Endothelial cell of umbilical vein (primary cell): ENCODE data around the gene SEMA4C. TPM values are rescaled to one million over a fixed set of nuclear protein-coding genes. Genes with fewer than 3 reads are reported as not detected.

ENCODE experiments used
- BruUV-seq: library from RNA; stranded (reverse); fragments of 400-500 nt; replicated peaks from 2 replicates; lab custom pipeline; 2021; lab: Mats Ljungman, UMichigan
- CTCF ChIA-PET: fragments of 300-600, 350-600 bp; sonication (Branson Sonifier 250); formaldehyde crosslinking; loops from one replicate; lab custom pipeline; 2021; ENCODE audit warnings: antibody characterized with exemption, inconsistent platforms; lab: Charles Lee
- POLR2A ChIA-PET: fragments of 300-600, 350-600 bp; sonication (Branson Sonifier 250); formaldehyde crosslinking; loops from one replicate; lab custom pipeline; 2021; ENCODE audit warnings: antibody characterized with exemption, inconsistent platforms; lab: Charles Lee
- DNase-seq: peaks from one replicate; pipeline ENCODE4 v3.0.0-alpha.2; 2011; ENCODE audit warnings: low read depth, low spot score
- FAIRE-seq: peaks from 2 replicates; lab custom pipeline; 2011; peaks lifted over from hg19 to GRCh38; lab: Jason Lieb, UNC
- H2AFZ ChIP-seq: 2 replicates; pipeline ENCODE4 v1.6.0; 2012; ENCODE audit warnings: low read depth, low read length, control low read depth, inconsistent platforms
- H3K27ac ChIP-seq: 2 replicates; pipeline ENCODE4 v1.5.1; 2011; ENCODE audit warnings: low read depth, mild to moderate bottlenecking, control low read depth, low read length, moderate library complexity; ENCODE audit not compliant: insufficient read depth
- H3K27me3 ChIP-seq, 2 experiments: 2 replicates each; pipeline versions ENCODE4 v1.6.0 to v1.6.1; 2011; ENCODE audit warnings: low read length in 2 of 2, mixed read lengths in 1 of 2; ENCODE audit not compliant: control insufficient read depth in 2 of 2, insufficient read depth in 2 of 2
- H3K36me3 ChIP-seq, 2 experiments: 2 replicates in 1 of 2; 3 replicates in 1 of 2; pipeline ENCODE4 v1.5.1; 2011; ENCODE audit warnings: low read length in 2 of 2, mild to moderate bottlenecking in 1 of 2, moderate library complexity in 1 of 2; ENCODE audit not compliant: control insufficient read depth in 2 of 2, insufficient read depth in 2 of 2; ENCODE audit errors: extremely low read depth in 1 of 2
- H3K4me1 ChIP-seq: 3 replicates; pipeline ENCODE4 v1.5.1; 2011; ENCODE audit warnings: mild to moderate bottlenecking, low read length; ENCODE audit not compliant: control insufficient read depth, insufficient read depth; ENCODE audit errors: extremely low read depth
- H3K4me2 ChIP-seq: 2 replicates; pipeline ENCODE4 v1.6.1; 2011; ENCODE audit warnings: low read length, control low read depth, mixed read lengths; ENCODE audit not compliant: insufficient read depth
- H3K4me3 ChIP-seq, 3 experiments: fragments of 200-600 bp in 1 of 3; sonication (generic), shearing (Covaris generic) in 1 of 3; replicated peaks in 1 of 3; 2 replicates each; pipeline ENCODE4 v1.5.1; 2011 to 2016; ENCODE audit warnings: control low read depth in 3 of 3, low read length in 3 of 3, mild to moderate bottlenecking in 2 of 3, inconsistent platforms in 1 of 3, low read depth in 1 of 3, moderate library complexity in 1 of 3; ENCODE audit not compliant: insufficient read depth in 1 of 3
- H3K79me2 ChIP-seq: 2 replicates; pipeline ENCODE4 v1.6.0; 2012; ENCODE audit warnings: low read length, inconsistent platforms; ENCODE audit not compliant: control insufficient read depth, insufficient read depth
- H3K9ac ChIP-seq: replicated peaks from 2 replicates; pipeline ENCODE3; 2011; ENCODE audit warnings: low read length, control low read depth; ENCODE audit not compliant: insufficient read depth; ENCODE audit errors: extremely low read depth
- H3K9me1 ChIP-seq: replicated peaks from 3 replicates; pipeline ENCODE4 v1.6.0; 2011; ENCODE audit warnings: mild to moderate bottlenecking, low read length; ENCODE audit not compliant: control insufficient read depth, insufficient read depth; ENCODE audit errors: extremely low read depth
- H3K9me3 ChIP-seq: replicated peaks from 2 replicates; pipeline ENCODE4 v1.5.1; 2012; ENCODE audit warnings: low read length, inconsistent platforms; ENCODE audit not compliant: control insufficient read depth, insufficient read depth
- H4K20me1 ChIP-seq: replicated peaks from 2 replicates; pipeline ENCODE3; 2011; ENCODE audit warnings: mild to moderate bottlenecking, low read length; ENCODE audit not compliant: control insufficient read depth, insufficient read depth; ENCODE audit errors: extremely low read depth
- CTCF ChIP-seq, 2 donors: IDR thresholded peaks; 1 replicate in 1 of 2; 2 replicates in 1 of 2; pipeline ENCODE4 v1.5.1; 2011; ENCODE audit warnings: low read length in 2 of 2, mild to moderate bottlenecking in 2 of 2, moderate library complexity in 2 of 2, control low read depth in 1 of 2, inconsistent platforms in 1 of 2, low read depth in 1 of 2; ENCODE audit not compliant: insufficient read depth in 1 of 2; ENCODE audit errors: extremely low read depth in 1 of 2
- EZH2 ChIP-seq: IDR thresholded peaks from 2 replicates; pipeline ENCODE4 v1.6.1; 2012; ENCODE audit warnings: borderline replicate concordance, low read depth, mild to moderate bottlenecking, moderate library complexity, low read length, inconsistent platforms; ENCODE audit not compliant: severe bottlenecking
- FOS ChIP-seq: IDR thresholded peaks from 2 replicates; pipeline ENCODE4 v1.6.1; 2011; ENCODE audit warnings: mild to moderate bottlenecking, low read length, moderate library complexity, borderline replicate concordance; ENCODE audit not compliant: insufficient read depth
- GATA2 ChIP-seq: IDR thresholded peaks from 2 replicates; pipeline ENCODE4 v1.7.0; 2011; ENCODE audit warnings: low read depth, mild to moderate bottlenecking, moderate library complexity, mixed read lengths, low read length; ENCODE audit not compliant: insufficient read length, insufficient read depth
- JUN ChIP-seq: IDR thresholded peaks from 2 replicates; pipeline ENCODE4 v1.6.1; 2011; ENCODE audit warnings: borderline replicate concordance, low read depth; ENCODE audit not compliant: insufficient read length, insufficient read depth
- MAX ChIP-seq: IDR thresholded peaks from 2 replicates; pipeline ENCODE4 v1.6.1; 2011; ENCODE audit not compliant: insufficient read depth, insufficient read length
- MYC ChIP-seq: IDR thresholded peaks from one replicate; pipeline ENCODE4 v1.6.1; 2011; ENCODE audit warnings: mild to moderate bottlenecking, low read depth, low read length
- POLR2A ChIP-seq: IDR thresholded peaks from 2 replicates; pipeline ENCODE4 v1.6.1; 2012; ENCODE audit warnings: low read depth, mild to moderate bottlenecking, control low read depth, low read length
- POLR2AphosphoS5 ChIP-seq: IDR thresholded peaks from 2 replicates; pipeline ENCODE4 v1.6.1; 2012; ENCODE audit warnings: low read depth, mild to moderate bottlenecking, control low read depth, low read length, moderate library complexity; ENCODE audit not compliant: insufficient read depth
- dilution Hi-C: fragments of 300-500 bp; cut with MboI; formaldehyde crosslinking; loops from one replicate; pipeline ENCODE4 v1.15.0; 2019; ENCODE audit warnings: low sequenced_read_pairs; ENCODE audit not compliant: extremely low pct_ligation_motif_present
- intact Hi-C: fragments of 100-400 bp; cut with micrococcal nuclease; formaldehyde crosslinking; loops from one replicate; pipeline ENCODE4 v1.10.0; 2022
- polyA plus RNA-seq, 4 experiments: library from polyadenylated mRNA; depleted of rRNA in 3 of 4; stranded (reverse) in 3 of 4; unstranded in 1 of 4; fragments of >200 nt; gene quantifications; 2 replicates each; pipeline versions ENCODE4 v1.2.1 to v1.2.3, GENCODE V29; 2011 to 2012; ENCODE audit warnings: missing spikeins in 1 of 4
- total RNA-seq: library from RNA; stranded (reverse); gene quantifications from 2 replicates; pipeline ENCODE4 v1.2.3, GENCODE V29; 2021

Gene SEMA4C
- total and polyA plus RNA-seq, 2 donors (not counting 3 experiments of a cell fraction or from before 2014, with no cell fraction given), result 16.4 to 17.3 TPM

DNA sequence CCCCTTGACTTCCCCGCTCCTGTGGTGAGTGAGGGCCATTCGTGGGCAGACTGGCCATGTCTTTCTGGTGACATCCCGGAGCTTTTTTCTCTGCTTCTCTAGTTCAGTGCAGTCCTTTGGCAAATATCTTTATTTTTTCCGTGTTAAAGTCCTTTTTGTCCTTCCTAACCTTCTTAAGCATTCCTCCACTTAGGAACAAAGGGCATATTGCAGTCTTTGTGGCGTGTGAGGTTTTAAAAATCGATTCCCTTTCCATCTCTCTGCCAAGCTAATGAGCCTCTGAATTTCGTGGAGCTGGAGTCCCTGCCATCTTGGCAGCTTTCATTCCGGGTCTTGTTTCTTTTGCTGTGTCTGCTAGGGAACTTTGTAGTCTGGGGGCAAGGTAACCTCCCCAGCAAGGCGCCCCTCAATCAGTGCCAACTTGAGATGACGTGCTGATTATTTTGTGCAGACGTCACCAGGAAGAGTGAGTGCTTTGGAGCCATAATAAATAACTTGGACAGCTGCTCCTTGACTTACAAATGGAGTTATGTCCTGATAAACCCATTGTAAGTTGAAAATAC is 48.7 kb downstream of the SEMA4C start:
- ChIA-PET CTCF (interaction anchor here (1.3 kb wide), 1 partner anchor 36 kb away, joined by 3 read pairs; the partner anchor contains the start of gene ANKRD39), POLR2A (no interaction called here)
- no peak for DNase-seq
- H3K79me2 ChIP-seq, result peaks cover 10% of the 10 kb centered on the region
- dilution Hi-C loops, result no loop called here
- H3K9ac ChIP-seq, result no peak overlapping the region
- no peaks in the 10 kb centered on the region for H4K20me1 ChIP-seq
- no peak for FAIRE-seq
- H3K4me1 ChIP-seq, result peaks cover 8% of the 10 kb centered on the region
- peaks cover 0 to 2% of the 10 kb centered on the region in 2 experiments for H3K36me3 ChIP-seq
- H3K27ac ChIP-seq, result no peak overlapping the region
- no peak overlapping the region for H3K4me3 ChIP-seq
- H3K9me1 ChIP-seq, result no peaks in the 10 kb centered on the region
- BruUV-seq, result no TSS peak
- no peak overlapping the region for H2AFZ ChIP-seq
- H3K27me3 ChIP-seq, result no peaks in the 10 kb centered on the region
- no peak for TF ChIP-seq FOS
- intact Hi-C loops, result no loop called here
- H3K9me3 ChIP-seq, result no peaks in the 10 kb centered on the region
- H3K4me2 ChIP-seq, result no peak overlapping the region

GRCh38 chr2:96819876-96820511 is 49.9 kb downstream of the SEMA4C start:
- BruUV-seq, result no TSS peak
- H3K4me1 ChIP-seq, result peaks cover 13% of the 10 kb centered on the region
- no peak overlapping the region for H3K4me3 ChIP-seq
- no peaks in the 10 kb centered on the region for H4K20me1 ChIP-seq
- H3K36me3 ChIP-seq, result peaks cover 0 to 2% of the 10 kb centered on the region in 2 experiments
- FAIRE-seq (no peak), DNase-seq (no peak)
- no peaks in the 10 kb centered on the region for H3K9me3 ChIP-seq
- H2AFZ ChIP-seq, result no peak overlapping the region
- H3K9ac ChIP-seq, result no peak overlapping the region
- intact Hi-C loops, result no loop called here
- ChIA-PET CTCF (interaction anchor here (1.3 kb wide), 1 partner anchor 37 kb away, joined by 3 read pairs; the partner anchor contains the start of gene ANKRD39), POLR2A (no interaction called here)
- H3K79me2 ChIP-seq, result peaks cover 10% of the 10 kb centered on the region
- H3K4me2 ChIP-seq, result no peak overlapping the region
- H3K27me3 ChIP-seq, result no peaks in the 10 kb centered on the region
- TF ChIP-seq MYC, result no peak
- TF ChIP-seq CTCF (IDR thresholded peaks at IDR 0.05; ENCODE audit: extremely low read depth in 1 of 2, insufficient read depth in 1 of 2, low read depth in 1 of 2, low read length in 2 of 2), result no peak
- TF ChIP-seq POLR2A, result no peak
- TF ChIP-seq GATA2, result no peak
- no peak for TF ChIP-seq EZH2
- TF ChIP-seq POLR2AphosphoS5, result no peak
- no peak for TF ChIP-seq JUN
- no peak for TF ChIP-seq FOS
- no peak for TF ChIP-seq MAX
- no peaks in the 10 kb centered on the region for H3K9me1 ChIP-seq
- H3K27ac ChIP-seq, result no peak overlapping the region
- dilution Hi-C loops, result no loop called here
